Measurements from ENCODE around the gene SLC50A1. TPM values are rescaled to one million over a fixed set of nuclear protein-coding genes. Genes with fewer than 3 reads are reported as not detected.
"Not testable (repeated sequence)": the region's sequence is repeated elsewhere in the genome, so short reads cannot be mapped to it uniquely, and the experiment has no call there.

Gene SLC50A1
- total and polyA plus RNA-seq, 11 donors, result 5.4 to 36.0 (median 10.5) TPM

DNA sequence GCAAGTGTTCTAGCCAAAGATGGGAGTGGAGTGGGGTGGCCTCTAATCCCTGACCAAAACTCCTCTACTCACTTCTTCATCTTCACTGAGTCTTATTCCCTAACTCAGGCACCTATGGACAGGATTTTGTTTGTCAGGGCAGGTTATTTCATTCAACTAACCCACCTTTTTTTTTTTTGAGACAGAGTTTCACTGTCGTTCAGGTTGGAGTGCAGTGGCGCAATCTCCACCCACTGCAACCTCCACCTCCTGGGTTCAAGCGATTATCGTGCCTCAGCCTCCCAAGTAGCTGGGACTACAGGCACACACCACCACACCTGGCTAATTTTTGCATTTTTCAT, 32.4 kb downstream of the SLC50A1 start:
- ATAC-seq, DNase-seq, H3K27me3 ChIP-seq, H3K9me3 ChIP-seq: not testable (repeated sequence)
- Histone ChIP-seq H3K4me3 (peak overlapping the region in 1 of 12 donors; percentile 28), H3K4me1 (peaks cover 0 to 40% (median 34%) of the 10 kb centered on the region in 12 donors), H3K27ac (peak overlapping the region in 3 of 12 donors; percentile 67 to 79 (median 77)), H3K36me3 (peaks cover 0 to 31% (median 24%) of the 10 kb centered on the region in 9 donors)
- WGBS, 4 donors, result 43 to 56% (median 47%) methylated on average over 4 of the region's 4 CpGs
- intact Hi-C loops (cut with DNase I), result loop anchor here in 6 of 10 donors (1.0 to 5.0 kb wide), 3 partner anchors 41 to 77 kb away; partner anchors contain the start of gene EFNA1 (in 3 of the 6)
- TF ChIP-seq, protein P1, sequence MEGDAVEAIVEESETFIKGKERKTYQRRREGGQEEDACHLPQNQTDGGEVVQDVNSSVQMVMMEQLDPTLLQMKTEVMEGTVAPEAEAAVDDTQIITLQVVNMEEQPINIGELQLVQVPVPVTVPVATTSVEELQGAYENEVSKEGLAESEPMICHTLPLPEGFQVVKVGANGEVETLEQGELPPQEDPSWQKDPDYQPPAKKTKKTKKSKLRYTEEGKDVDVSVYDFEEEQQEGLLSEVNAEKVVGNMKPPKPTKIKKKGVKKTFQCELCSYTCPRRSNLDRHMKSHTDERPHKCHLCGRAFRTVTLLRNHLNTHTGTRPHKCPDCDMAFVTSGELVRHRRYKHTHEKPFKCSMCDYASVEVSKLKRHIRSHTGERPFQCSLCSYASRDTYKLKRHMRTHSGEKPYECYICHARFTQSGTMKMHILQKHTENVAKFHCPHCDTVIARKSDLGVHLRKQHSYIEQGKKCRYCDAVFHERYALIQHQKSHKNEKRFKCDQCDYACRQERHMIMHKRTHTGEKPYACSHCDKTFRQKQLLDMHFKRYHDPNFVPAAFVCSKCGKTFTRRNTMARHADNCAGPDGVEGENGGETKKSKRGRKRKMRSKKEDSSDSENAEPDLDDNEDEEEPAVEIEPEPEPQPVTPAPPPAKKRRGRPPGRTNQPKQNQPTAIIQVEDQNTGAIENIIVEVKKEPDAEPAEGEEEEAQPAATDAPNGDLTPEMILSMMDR (IDR thresholded peaks at IDR 0.05), result peak in 1 of 12 donors; percentile 8

DNA sequence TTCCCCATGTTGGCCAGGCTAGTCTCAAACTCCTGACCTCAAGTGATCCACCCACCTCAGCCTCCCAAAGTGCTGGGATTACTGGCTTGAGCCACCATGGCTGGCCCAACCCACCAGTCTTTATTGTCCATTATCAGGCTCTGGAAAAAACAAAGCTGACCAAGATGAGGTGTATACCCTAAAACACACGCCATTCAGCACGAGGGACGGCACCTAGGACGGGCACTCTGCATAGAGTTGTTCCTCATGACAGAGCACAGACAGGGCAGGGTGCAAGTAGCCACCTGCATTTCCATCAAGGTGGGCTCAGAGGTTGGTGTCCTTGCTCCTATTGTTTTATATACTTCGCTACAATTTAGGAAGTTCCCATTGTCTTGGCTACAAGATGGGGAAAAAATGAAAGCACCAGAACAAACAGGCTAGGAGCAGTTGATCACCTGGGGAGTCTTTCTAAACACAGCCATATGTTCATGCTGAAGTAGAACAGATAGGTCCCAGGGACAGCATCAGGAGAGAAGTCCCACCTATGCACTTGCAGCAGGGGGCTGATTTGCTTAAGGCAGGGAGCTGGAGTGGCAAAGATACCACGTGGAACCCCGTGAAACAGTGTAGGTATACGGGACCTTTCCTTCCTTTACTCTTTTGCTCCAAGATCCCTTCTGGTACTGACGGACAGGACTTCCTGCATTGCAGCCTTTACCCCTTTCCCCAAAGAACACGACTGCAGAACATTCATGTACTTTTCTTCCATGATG, 33.0 kb downstream of the SLC50A1 start:
- 75 to 85% (median 80%) methylated on average over 10 of the region's 10 CpGs for WGBS, 4 donors
- ATAC-seq (no peak), DNase-seq (no peak)
- TF ChIP-seq, protein P1 (IDR thresholded peaks at IDR 0.05), result no peak
- TF ChIP-seq POLR2A (IDR thresholded peaks at IDR 0.05), result no peak
- no peak overlapping the region for H3K27ac ChIP-seq
- peaks cover 0 to 44% (median 36%) of the 10 kb centered on the region in 12 donors for H3K4me1 ChIP-seq
- peaks cover 0 to 31% (median 24%) of the 10 kb centered on the region in 9 donors for H3K36me3 ChIP-seq
- peaks cover 0 to 8% (median 0%) of the 10 kb centered on the region in 9 donors for H3K27me3 ChIP-seq
- no peak overlapping the region for H3K4me3 ChIP-seq
- H3K9me3 ChIP-seq, result peaks cover 0 to 9% (median 0%) of the 10 kb centered on the region in 12 donors
- intact Hi-C loops (cut with DNase I), result loop anchor here in 6 of 10 donors (1.0 to 5.0 kb wide), 3 partner anchors 41 to 77 kb away; partner anchors contain the start of gene EFNA1 (in 3 of the 6)

DNA sequence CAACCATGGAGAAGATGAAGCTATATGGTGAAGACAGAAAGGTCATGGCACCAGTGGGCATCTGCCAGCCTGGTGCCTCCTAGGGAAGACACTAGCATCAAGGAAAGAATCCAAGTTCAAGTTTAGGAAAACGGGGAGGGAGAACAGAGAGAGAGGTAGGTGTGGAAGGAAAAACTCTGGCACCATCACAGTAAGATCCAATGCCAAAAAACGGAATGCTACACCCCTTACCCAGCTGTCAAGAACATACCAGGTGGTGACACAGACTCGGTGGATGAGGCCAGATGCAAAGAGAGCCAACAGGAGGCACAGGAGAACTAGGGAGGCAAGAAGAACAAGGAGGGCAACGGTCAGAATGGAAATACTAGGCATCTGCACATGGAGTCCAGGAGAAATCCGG, 33.9 kb downstream of the SLC50A1 start:
- TF ChIP-seq, protein P1 (IDR thresholded peaks at IDR 0.05), result no peak
- TF ChIP-seq POLR2A (IDR thresholded peaks at IDR 0.05), result no peak
- Histone ChIP-seq H3K4me3 (no peak overlapping the region), H3K4me1 (peaks cover 0 to 53% (median 42%) of the 10 kb centered on the region in 12 donors), H3K36me3 (peaks cover 0 to 31% (median 24%) of the 10 kb centered on the region in 9 donors), H3K9me3 (peaks cover 0 to 6% (median 0%) of the 10 kb centered on the region in 12 donors), H3K27ac (no peak overlapping the region), H3K27me3 (peaks cover 2 to 13% (median 7%) of the 10 kb centered on the region in 9 donors)
- WGBS, 4 donors, result 75 to 84% (median 78%) methylated on average over 5 of the region's 5 CpGs
- DNase-seq (no peak), ATAC-seq (no peak)
- intact Hi-C loops (cut with DNase I), result loop anchor here in 4 of 10 donors (1.0 to 5.0 kb wide), 3 partner anchors 42 to 78 kb away; partner anchors contain the start of gene EFNA1 (in 3 of the 4)

DNA sequence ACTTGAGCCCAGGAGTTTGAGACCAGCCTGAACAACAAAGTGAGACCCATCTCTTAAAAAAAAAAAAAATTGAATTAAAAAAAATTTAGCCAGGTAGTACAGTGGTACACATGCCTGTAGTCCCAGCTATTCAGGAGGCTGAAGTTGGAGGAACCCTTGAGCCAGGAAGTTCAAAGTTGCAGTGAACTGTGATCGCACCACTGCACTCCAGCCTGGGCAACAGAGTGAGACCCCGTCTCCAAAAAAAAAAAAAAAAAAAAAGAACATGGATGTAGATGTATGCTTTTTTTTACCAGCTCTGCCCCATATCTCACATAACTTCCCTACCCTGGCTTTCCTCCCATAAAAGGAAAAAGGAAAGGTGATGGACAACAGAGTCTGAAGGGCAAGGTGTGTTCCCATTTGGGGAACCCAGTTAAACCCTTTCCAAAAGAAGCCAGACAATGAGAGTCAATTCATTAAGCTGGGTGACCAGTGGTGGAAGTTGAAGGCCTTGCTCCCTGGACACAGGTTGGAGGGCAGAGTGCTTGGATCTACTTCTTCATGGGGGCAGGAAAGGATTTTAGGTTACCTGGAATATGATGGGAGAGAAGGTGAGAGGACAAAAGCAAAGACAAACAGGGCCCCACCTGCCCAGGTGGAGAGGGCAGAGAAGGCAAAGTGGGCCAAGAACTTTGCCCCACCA, 34.6 kb downstream of the SLC50A1 start:
- ATAC-seq (no peak), DNase-seq (no peak)
- Histone ChIP-seq H3K4me1 (peaks cover 0 to 58% (median 43%) of the 10 kb centered on the region in 12 donors), H3K36me3 (peaks cover 0 to 31% (median 24%) of the 10 kb centered on the region in 9 donors), H3K27ac (no peak overlapping the region), H3K9me3 (no peaks in the 10 kb centered on the region), H3K27me3 (peaks cover 2 to 20% (median 11%) of the 10 kb centered on the region in 9 donors), H3K4me3 (no peak overlapping the region)
- no peak for TF ChIP-seq POLR2A (IDR thresholded peaks at IDR 0.05)
- TF ChIP-seq, protein P1 (IDR thresholded peaks at IDR 0.05), result no peak
- 77 to 96% (median 95%) methylated on average over 2 of the region's 2 CpGs for WGBS, 4 donors
- intact Hi-C loops (cut with DNase I), result loop anchor here in 3 of 10 donors (5.0 to 10.0 kb wide), 3 partner anchors 33 to 425 kb away; partner anchors contain the start of gene SLC50A1 (in 1 of the 3)
